ENCODE measurements around the gene PALM2AKAP2.

DNA sequence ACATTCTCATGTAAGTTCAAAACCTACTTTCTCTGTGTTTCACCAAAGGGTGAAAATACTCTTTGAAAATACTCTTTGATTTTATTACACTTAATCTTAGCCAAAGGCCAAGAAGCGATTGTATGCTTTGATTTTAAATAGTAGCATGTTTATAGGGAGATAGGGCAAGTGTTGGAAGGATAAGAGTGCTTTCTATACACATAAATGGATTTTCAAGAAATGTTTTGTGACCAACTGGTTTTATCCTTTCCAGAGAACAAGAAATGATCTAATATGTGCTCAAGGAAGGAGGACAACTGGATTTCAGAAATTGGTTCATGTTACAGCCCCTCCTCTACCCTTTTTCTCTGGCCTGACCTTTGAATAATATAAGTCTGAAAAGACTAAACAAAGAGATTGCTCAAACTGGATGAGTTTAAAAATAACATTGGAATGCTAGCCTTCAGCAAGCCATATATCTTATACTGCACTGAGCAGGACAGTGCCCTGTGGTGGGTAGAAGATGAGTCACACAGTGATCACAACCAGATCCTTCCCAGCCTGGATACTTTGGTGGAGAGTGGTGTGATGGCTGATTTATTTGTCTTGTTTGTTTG, 13.1 kb downstream of the PALM2AKAP2 start:
- TF ChIP-seq FOXM1 (IDR thresholded peaks at IDR 0.05; ENCODE audit: borderline replicate concordance) (no peak), SUZ12 (IDR thresholded peaks at IDR 0.05) (no peak), HDGF (IDR thresholded peaks at IDR 0.05; ENCODE audit: borderline replicate concordance) (no peak), ZNF384 (IDR thresholded peaks at IDR 0.05) (no peak), SP1 (IDR thresholded peaks at IDR 0.05) (no peak), ELF4 (IDR thresholded peaks at IDR 0.05) (no peak), L3MBTL2 (conservative IDR thresholded peaks at IDR 0.05) (no peak), NFRKB (IDR thresholded peaks at IDR 0.05) (no peak), TARDBP (IDR thresholded peaks at IDR 0.05) (no peak), ARNT (IDR thresholded peaks at IDR 0.05) (no peak), FOXK2 (IDR thresholded peaks at IDR 0.05) (no peak)
- TF ChIP-seq, protein P1, sequence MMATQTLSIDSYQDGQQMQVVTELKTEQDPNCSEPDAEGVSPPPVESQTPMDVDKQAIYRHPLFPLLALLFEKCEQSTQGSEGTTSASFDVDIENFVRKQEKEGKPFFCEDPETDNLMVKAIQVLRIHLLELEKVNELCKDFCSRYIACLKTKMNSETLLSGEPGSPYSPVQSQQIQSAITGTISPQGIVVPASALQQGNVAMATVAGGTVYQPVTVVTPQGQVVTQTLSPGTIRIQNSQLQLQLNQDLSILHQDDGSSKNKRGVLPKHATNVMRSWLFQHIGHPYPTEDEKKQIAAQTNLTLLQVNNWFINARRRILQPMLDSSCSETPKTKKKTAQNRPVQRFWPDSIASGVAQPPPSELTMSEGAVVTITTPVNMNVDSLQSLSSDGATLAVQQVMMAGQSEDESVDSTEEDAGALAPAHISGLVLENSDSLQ (IDR thresholded peaks at IDR 0.05): no peak
